HG02870 (cell line): ENCODE data around the gene NT5C3A.

Experiments
- ATAC-seq: cut with Tn5 transposase; IDR thresholded peaks from one replicate; pipeline ENCODE4 v1.9.1; 2021; ENCODE audit warnings: mild to moderate bottlenecking, moderate library complexity; ENCODE audit not compliant: unreplicated experiment

Gene NT5C3A

GRCh38 chr7:33076737-33077136, 14.2 kb upstream of the NT5C3A start:
- ATAC-seq, result no peak

DNA sequence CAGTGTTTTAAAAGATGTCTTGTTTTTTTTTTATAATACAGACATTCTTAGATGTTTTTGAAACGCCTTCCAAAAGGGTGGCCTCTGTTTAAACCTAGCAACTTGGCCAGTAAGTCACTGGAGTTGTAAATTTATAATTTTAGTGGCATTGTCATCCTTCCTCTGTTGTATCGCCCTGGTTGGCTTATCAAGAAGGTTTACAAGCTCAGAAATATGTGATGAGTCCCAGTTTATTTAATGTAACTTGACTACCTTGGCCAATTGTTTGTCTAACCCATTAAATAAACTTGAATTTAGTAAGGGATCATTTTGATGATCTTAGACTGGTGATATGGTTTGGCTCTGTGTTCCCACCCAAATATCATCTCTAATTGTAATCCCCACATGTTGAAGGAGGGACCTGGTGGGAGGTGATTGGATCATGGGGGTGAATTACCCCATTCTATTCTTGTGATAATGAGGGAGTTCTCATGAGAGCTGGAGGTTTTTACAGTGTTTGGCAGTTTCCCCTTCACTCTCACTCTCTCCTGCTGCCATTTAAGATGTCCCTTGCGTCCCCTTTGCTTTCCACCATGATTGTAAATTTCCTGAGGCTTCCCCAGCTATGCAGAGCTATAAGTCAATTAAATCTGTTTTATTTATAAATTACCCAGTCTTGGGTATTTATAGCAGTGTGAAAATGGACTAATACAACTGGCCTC, 13.4 kb upstream of the NT5C3A start:
- no peak for ATAC-seq

DNA sequence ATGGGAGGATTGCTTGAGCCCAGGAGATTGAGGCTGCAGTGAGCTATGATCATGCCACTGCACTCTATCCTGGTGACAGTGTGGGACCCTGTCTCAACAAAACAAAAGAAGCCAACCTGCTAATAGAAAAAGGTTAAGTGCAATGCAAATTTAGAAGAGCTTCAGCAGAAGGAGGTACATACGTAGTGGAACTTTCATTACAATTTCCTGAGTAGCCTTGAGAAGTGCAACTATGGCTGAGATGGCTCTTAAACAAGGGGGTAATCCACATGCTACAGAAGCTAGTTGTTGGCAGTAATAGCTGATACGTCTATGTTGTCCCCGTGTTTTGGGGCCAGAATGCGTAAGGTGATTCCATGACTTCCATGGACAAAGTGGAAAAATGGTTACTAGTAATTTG, 10.7 kb upstream of the NT5C3A start:
- ATAC-seq, result no peak

DNA sequence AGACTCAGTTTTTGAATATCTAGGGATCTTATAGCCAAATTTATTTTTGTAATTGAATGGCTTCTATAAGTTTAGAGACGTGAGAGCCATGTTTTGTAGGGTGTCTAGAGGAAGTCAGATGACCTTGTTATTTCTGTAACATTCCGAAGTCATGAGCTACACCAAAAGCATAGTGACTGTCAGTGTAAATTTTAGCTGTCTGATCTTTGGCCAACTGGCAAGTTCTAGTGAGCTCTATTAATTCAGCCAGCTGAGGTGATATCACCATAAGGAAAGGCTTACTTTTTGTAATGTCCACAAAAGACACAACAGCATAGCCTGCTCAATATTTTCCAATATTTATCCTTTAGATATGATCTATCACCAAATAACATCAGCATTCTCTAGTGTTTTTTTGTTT, 9.9 kb upstream of the NT5C3A start:
- no peak for ATAC-seq

DNA sequence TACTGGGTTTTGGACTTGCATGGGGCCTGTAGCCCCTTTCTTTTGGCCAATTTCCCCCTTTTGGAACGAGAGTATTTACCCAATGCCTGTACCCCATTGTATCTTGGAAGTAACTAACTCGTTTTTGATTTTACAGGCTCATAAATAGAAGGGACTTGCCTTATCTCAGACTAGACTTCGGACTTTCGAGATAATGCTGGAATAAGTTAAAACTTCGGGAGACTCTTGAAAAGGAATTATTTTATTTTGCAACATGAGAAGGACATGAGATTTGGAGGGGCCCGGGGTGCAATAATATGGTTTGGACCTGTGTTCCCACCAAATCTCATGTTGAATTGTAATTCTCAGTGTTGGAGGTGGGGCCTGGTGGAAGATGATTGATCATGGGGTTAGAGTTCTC, 8.3 kb upstream of the NT5C3A start:
- ATAC-seq, result no peak

GRCh38 chr7:33070277-33070676, 7.7 kb upstream of the NT5C3A start:
- ATAC-seq, result no peak

DNA sequence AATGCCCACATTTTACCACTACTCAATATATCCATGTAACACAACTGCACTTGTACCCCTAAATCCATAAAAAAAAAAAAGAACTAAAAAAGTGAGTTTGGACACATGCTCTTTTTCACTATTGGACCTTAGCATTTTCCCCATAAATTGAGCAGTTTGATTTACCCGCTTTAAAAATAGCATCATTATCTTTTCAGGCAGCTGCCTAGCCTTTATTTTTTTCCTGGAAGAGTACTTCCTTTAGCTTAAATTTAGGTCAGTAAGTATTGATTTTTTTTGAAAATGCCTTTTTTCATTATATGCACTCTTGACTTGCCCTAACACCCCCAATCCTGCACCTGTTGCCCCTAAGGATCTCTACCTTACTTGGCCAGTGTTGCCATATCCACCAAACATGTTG, 5.3 kb upstream of the NT5C3A start:
- ATAC-seq, result no peak

DNA sequence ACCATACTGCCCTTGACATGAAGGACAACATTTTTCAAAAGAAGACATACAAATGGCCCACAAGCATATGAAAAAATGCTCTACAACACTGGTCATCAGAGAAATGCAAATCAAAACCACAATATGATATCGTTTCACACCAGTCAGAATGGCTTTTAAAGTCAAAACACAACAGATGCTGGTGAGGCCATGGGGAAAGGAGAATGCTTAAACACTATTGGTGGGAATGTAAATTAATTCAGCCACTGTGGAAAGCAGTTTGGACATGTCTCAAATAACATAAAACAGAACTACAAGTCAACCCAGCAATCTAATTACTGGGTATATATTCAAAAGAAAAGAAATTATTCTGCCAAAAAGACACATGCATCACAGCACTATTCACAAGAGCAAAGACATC, 4.2 kb upstream of the NT5C3A start:
- no peak for ATAC-seq

DNA sequence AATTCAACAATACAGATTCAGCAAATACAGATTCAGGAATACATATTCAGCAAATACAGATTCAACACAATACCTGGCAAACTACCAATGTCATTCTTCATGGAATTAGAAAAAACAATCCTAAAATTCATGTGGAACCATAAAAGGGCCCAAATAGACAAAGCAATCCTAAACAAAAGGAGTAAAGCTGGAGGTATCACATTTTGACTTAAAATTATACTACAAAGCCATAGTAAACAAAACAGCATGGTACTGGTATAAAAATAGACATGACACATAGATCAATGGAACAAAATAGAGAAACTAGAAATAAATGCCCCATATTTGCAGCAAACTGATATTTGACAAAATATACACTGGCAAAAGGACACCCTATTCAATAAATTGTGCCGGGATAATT, 3.4 kb upstream of the NT5C3A start:
- no peak for ATAC-seq

GRCh38 chr7:33062782-33063443, 337 bp upstream of the NT5C3A start:
- peak; percentile 95 for ATAC-seq

- ATAC-seq, result no peak
Observed at GRCh38 chr7:33061282-33061937, 1.2 kb downstream of the NT5C3A start.

GRCh38 chr7:33059635-33060034, 2.9 kb downstream of the NT5C3A start:
- no peak for ATAC-seq

GRCh38 chr7:33055158-33055557, 7.4 kb downstream of the NT5C3A start:
- ATAC-seq, result no peak

DNA sequence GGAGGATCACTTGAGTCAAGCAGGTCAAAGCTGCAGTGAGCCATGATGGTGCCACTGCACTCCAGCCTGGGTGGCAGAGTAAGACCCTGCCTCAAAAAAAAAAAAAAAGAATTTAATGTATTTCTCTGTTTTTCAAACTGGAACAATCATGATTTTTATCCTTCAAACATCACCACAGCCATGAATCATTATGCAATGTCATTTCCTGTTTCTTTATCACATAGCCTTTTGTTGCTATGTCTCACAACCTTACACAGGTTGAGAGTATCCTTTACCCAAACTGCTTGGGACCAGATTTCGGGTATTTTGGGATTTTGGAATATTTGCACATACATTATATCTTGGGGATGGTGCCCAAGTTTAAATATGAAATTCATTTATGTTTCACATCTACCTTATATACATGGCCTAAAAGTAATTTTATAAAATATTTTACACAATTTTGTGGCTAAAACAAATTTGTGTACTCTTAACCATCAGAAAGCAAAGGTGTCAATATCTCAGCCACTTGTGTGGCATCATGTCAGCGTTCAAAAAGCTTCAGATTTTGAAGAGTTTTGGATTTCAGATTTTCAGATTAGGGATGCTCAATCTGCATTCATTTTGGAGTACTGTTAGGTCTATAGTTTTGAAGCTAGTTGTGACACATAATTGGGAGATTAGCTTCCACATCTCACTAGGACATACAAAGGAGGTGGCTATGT, 8.2 kb downstream of the NT5C3A start:
- ATAC-seq, result no peak

DNA sequence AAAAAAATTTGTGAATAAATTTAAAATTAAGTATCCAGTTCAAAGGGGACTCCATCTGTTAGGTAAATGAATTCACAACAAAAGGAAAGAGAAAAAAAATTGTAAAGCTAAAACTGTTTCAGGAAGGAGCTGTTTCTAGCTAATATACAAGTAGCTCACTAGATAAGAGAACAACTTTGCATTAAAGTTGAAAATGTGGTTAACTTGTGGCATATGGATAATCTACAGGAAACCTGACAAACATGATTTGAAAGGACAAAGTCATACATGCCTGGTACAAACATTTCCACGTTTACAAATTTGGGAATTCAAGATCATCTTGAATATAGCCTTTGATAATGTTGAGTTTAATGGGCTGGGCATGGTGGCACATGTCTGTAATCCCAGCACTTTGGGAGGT, 8.9 kb downstream of the NT5C3A start:
- no peak for ATAC-seq

- no peak for ATAC-seq
Observed at GRCh38 chr7:33050535-33051318, 11.8 kb downstream of the NT5C3A start.

DNA sequence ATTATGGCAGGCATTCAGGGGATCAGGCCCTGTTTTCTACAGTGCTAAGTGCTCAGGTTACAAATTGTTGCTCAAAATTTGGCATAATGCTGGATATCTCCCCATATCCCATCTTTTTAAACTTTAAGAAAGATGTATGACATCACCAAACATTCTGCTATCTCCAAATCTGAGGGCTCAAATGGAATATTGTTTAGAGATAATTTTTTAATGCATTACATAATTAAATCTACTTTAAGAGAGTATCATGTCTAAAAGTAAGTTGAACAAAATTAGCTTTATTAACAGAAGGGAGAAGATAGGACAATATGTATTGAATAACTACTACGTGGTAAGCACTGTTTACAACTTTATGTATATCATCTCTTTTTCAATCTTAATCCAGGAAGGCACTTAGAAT, 13.9 kb downstream of the NT5C3A start:
- ATAC-seq, result no peak

- no peak for ATAC-seq
Observed at GRCh38 chr7:33048257-33048656, 14.3 kb downstream of the NT5C3A start.

DNA sequence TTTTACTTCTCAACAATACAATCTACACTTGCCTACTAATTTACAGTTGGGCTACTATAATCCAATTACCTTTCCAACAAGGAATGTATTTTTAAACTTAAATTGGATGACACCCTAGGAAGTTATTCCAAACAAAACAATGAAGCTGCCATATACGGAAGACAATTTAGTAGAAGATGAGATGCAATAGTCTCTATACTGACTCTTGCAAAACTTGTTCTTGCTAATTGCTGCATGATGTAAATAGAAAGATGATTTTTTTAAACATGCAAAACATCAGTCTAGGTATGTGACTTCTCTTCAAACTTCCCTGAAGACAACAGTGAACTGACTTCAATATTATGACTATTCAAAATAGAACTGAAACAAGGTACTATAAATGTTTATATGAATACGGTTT, 17.6 kb downstream of the NT5C3A start:
- peak; percentile 47 for ATAC-seq

DNA sequence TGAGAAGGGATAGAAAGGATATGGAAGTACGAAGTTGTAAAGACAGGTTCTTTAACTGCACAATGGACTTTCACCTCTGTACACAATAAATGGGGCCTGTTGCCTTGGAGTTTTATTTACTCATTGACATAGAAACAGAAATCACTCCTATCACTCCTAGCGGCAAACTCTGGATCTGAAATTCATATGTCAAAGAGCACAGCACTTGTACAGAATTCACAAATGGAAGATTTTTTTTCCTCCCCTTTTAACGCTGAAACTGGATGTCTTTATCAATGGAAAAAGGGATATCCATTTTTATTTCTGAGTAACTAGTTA, 18.2 kb downstream of the NT5C3A start:
- no peak for ATAC-seq
